Kidney (tissue), 14 donors: ENCODE measurements around the gene TOB1. TPM values are rescaled to one million over a fixed set of nuclear protein-coding genes. Genes with fewer than 3 reads are reported as not detected.

Source experiments
- DNase-seq, 5 donors: peaks; one replicate each; pipeline ENCODE4 v3.0.0-alpha.2; 2013 to 2020
- FAIRE-seq: peaks from 2 replicates; lab custom pipeline; 2012; peaks lifted over from hg19 to GRCh38; lab: Jason Lieb, UNC
- H3K27ac ChIP-seq, 2 donors: one replicate each; pipeline ENCODE4 v1.7.0; 2013; ENCODE audit warnings: low read depth in 2 of 2, low read length in 2 of 2, inconsistent platforms in 1 of 2
- H3K27me3 ChIP-seq: one replicate; pipeline ENCODE4 v1.7.1; 2013; ENCODE audit warnings: low read length, inconsistent platforms; ENCODE audit not compliant: control insufficient read depth, insufficient read depth
- H3K36me3 ChIP-seq, 3 donors: one replicate each; pipeline versions ENCODE4 v1.7.0 to v1.7.1; 2013; ENCODE audit warnings: low read length in 3 of 3, control low read depth in 1 of 3, inconsistent platforms in 1 of 3; ENCODE audit not compliant: insufficient read depth in 3 of 3, control insufficient read depth in 2 of 3
- H3K4me1 ChIP-seq, 3 donors: one replicate each; pipeline versions ENCODE4 v1.7.0 to v1.7.1; 2013; ENCODE audit warnings: low read length in 3 of 3, inconsistent platforms in 1 of 3, low read depth in 1 of 3; ENCODE audit not compliant: control insufficient read depth in 2 of 3, insufficient read depth in 2 of 3
- H3K4me3 ChIP-seq, 3 donors: one replicate each; pipeline versions ENCODE4 v1.7.0 to v1.8.1; 2013; ENCODE audit warnings: low read length in 3 of 3, control low read depth in 1 of 3, inconsistent platforms in 1 of 3
- H3K9ac ChIP-seq, 3 donors: one replicate each; pipeline versions ENCODE4 v1.7.0 to v1.7.1; 2013; ENCODE audit warnings: low read length in 3 of 3, control low read depth in 1 of 3, inconsistent platforms in 1 of 3
- H3K9me3 ChIP-seq, 3 donors: one replicate each; pipeline versions ENCODE4 v1.7.0 to v1.7.1; 2013; ENCODE audit warnings: low read length in 3 of 3, control low read depth in 1 of 3, inconsistent platforms in 1 of 3; ENCODE audit not compliant: control insufficient read depth in 2 of 3, insufficient read depth in 1 of 3
- CTCF ChIP-seq: IDR thresholded peaks from 3 replicates; pipeline ENCODE4 v1.5.1; 2012; ENCODE audit warnings: mild to moderate bottlenecking, moderate library complexity, borderline replicate concordance; ENCODE audit not compliant: insufficient read depth; ENCODE audit errors: extremely low read depth
- intact Hi-C: fragments of 100-400 bp; cut with DNase I; formaldehyde crosslinking; loops from one replicate; pipeline ENCODE4 v1.11.1; 2022
- polyA plus RNA-seq: library from polyadenylated mRNA; stranded (reverse); fragments of 350-450 nt; fragmentation: Illumina TruSeq; extraction: RNeasy Lipid Tissue Mini Kit (QIAGEN cat#74804); gene quantifications from one replicate; pipeline ENCODE4 v1.2.3, GENCODE V29; 2014; ENCODE audit warnings: low read depth, low replicate concordance; ENCODE audit not compliant: insufficient read depth
- total RNA-seq: library from RNA; stranded (reverse); fragmentation: NEBNext Ultra II Directional; extraction: Animal tissue kit (Norgen Biotek cat#: 25700); gene quantifications from one replicate; pipeline ENCODE4 v1.2.1, GENCODE V29; 2021
- donor health status: control.
- donor health status: control.
- donor health status: control.
- donor health status: control.
- donor health status: control.
- donor health status: DM: yes; HTN: yes; CAD: no.
- donor health status: Normal renal cell carcinoma (clear cell type).

TOB1 gene
- total and polyA plus RNA-seq, 2 donors from 2014 or later: 52.5 to 141 TPM

- FAIRE-seq (no peak), DNase-seq (no peak)
- Histone ChIP-seq H3K9me3 (no peaks in the 10 kb centered on the region), H3K27me3 (no peaks in the 10 kb centered on the region), H3K27ac (no peak overlapping the region), H3K36me3 (no peaks in the 10 kb centered on the region), H3K4me1 (no peaks in the 10 kb centered on the region), H3K4me3 (no peak overlapping the region), H3K9ac (no peak overlapping the region)
- intact Hi-C loops: no loop called here
- no peak for TF ChIP-seq CTCF
Observed at GRCh38 chr17:50825188-50825587, 41.0 kb downstream of the TOB1 start.

- no peaks in the 10 kb centered on the region for H3K9me3 ChIP-seq
- no peaks in the 10 kb centered on the region for H3K27me3 ChIP-seq
- no peak overlapping the region for H3K27ac ChIP-seq
- no peak for FAIRE-seq
- no peak overlapping the region for H3K9ac ChIP-seq
- H3K4me3 ChIP-seq: no peak overlapping the region
- no peaks in the 10 kb centered on the region for H3K36me3 ChIP-seq
- no peaks in the 10 kb centered on the region for H3K4me1 ChIP-seq
- DNase-seq: no peak
- intact Hi-C loops: no loop called here
- TF ChIP-seq CTCF: no peak
Observed at GRCh38 chr17:50824429-50824828, 41.7 kb downstream of the TOB1 start.

GRCh38 chr17:50822550-50822949 is 43.6 kb downstream of the TOB1 start:
- Histone ChIP-seq H3K9ac (no peak overlapping the region), H3K4me3 (no peak overlapping the region), H3K4me1 (peaks cover 0 to 4% (median 3%) of the 10 kb centered on the region in 3 donors), H3K27me3 (no peaks in the 10 kb centered on the region), H3K27ac (no peak overlapping the region), H3K9me3 (no peaks in the 10 kb centered on the region), H3K36me3 (no peaks in the 10 kb centered on the region)
- intact Hi-C loops: no loop called here
- FAIRE-seq (no peak), DNase-seq (no peak)
- TF ChIP-seq CTCF: no peak

- DNase-seq: no peak
- Histone ChIP-seq H3K27me3 (no peaks in the 10 kb centered on the region), H3K36me3 (no peaks in the 10 kb centered on the region), H3K9ac (no peak overlapping the region), H3K9me3 (no peaks in the 10 kb centered on the region), H3K27ac (no peak overlapping the region), H3K4me1 (peaks cover 0 to 9% (median 3%) of the 10 kb centered on the region in 3 donors), H3K4me3 (no peak overlapping the region)
- no peak for FAIRE-seq
- no peak for TF ChIP-seq CTCF
- intact Hi-C loops: no loop called here
Observed at GRCh38 chr17:50820651-50821050, 45.5 kb downstream of the TOB1 start.
